Natural killer cell (primary cell): ENCODE measurements around the gene NLRP1. TPM values are rescaled to one million over a fixed set of nuclear protein-coding genes. Genes with fewer than 3 reads are reported as not detected.

Source experiments
- ATAC-seq, 3 donors: fragments of 150-1000 bp in 2 of 3; fragments of 200-7000 bp in 1 of 3; cut with Tn5 transposase; 1 replicate in 1 of 3; 2 replicates in 2 of 3; pipeline ENCODE4 v1.10.0; 2021; ENCODE audit warnings: mild to moderate bottlenecking in 2 of 3, moderate library complexity in 2 of 3
- DNase-seq, 2 donors: peaks; one replicate each; pipeline versions ENCODE4 v3.0.0 to v3.0.0-alpha.2; 2013 to 2021; ENCODE audit warnings: mixed read lengths in 1 of 2
- H3K27ac ChIP-seq: one replicate; pipeline ENCODE4 v1.5.1; 2013; ENCODE audit warnings: mild to moderate bottlenecking, low read length
- H3K27me3 ChIP-seq: one replicate; pipeline ENCODE4 v1.6.1; 2013; ENCODE audit warnings: low read length; ENCODE audit not compliant: control insufficient read depth, insufficient read depth
- H3K36me3 ChIP-seq: one replicate; pipeline ENCODE4 v1.6.1; 2013; ENCODE audit warnings: low read length; ENCODE audit not compliant: control insufficient read depth, insufficient read depth
- H3K4me1 ChIP-seq: one replicate; pipeline ENCODE4 v1.6.1; 2013; ENCODE audit warnings: low read length; ENCODE audit not compliant: control insufficient read depth, insufficient read depth
- H3K4me3 ChIP-seq: one replicate; pipeline ENCODE4 v1.5.1; 2013; ENCODE audit warnings: low read length
- H3K9me3 ChIP-seq: one replicate; pipeline ENCODE4 v1.6.1; 2013; ENCODE audit warnings: low read length; ENCODE audit not compliant: control insufficient read depth, insufficient read depth
- H3K27ac Mint-ChIP-seq, 2 donors: one replicate each; pipeline ENCODE4 v1.8.0; 2022; ENCODE audit warnings: mild to moderate bottlenecking in 2 of 2, mixed read lengths in 2 of 2, moderate library complexity in 1 of 2
- H3K27me3 Mint-ChIP-seq, 2 donors: one replicate each; pipeline ENCODE4 v1.8.0; 2022; ENCODE audit warnings: low read depth in 2 of 2, mixed read lengths in 2 of 2
- H3K36me3 Mint-ChIP-seq: one replicate; pipeline ENCODE4 v1.8.0; 2022; ENCODE audit warnings: mixed read lengths
- H3K4me1 Mint-ChIP-seq, 2 donors: one replicate each; pipeline ENCODE4 v1.8.0; 2022; ENCODE audit warnings: mixed read lengths in 2 of 2
- H3K4me3 Mint-ChIP-seq: one replicate; pipeline ENCODE4 v1.8.0; 2022; ENCODE audit warnings: mild to moderate bottlenecking, moderate library complexity, mixed read lengths
- H3K9me3 Mint-ChIP-seq, 2 donors: one replicate each; pipeline ENCODE4 v1.8.0; 2022; ENCODE audit warnings: mixed read lengths in 2 of 2
- WGBS: methylation state at CpG from one replicate; pipeline ENCODE4 v1.1.7; 2013; ENCODE audit warnings: missing lambda C conversion rate; ENCODE audit not compliant: insufficient coverage; 5-methylcytosine and 5-hydroxymethylcytosine counted together
- intact Hi-C: fragments of 100-400 bp; cut with micrococcal nuclease; formaldehyde crosslinking; loops from one replicate; pipeline ENCODE4 v1.14.2; 2022
- total RNA-seq, 4 donors: library from RNA; stranded (reverse); fragments of 120-200 nt in 1 of 4; gene quantifications; one replicate each; pipeline versions ENCODE4 v1.2.3 to v1.2.4, GENCODE V29; 2013 to 2022
- TF ChIP-seq, protein P1 (sequence below): fragments of 200-600 bp; IDR thresholded peaks from one replicate; pipeline ENCODE4 v1.8.0; 2022; ENCODE audit warnings: antibody characterized with exemption

NLRP1 gene
- total RNA-seq, 3 donors from 2014 or later (not counting 1 experiment from before 2014, with no cell fraction given) = 206 to 237 (median 209) TPM

DNA sequence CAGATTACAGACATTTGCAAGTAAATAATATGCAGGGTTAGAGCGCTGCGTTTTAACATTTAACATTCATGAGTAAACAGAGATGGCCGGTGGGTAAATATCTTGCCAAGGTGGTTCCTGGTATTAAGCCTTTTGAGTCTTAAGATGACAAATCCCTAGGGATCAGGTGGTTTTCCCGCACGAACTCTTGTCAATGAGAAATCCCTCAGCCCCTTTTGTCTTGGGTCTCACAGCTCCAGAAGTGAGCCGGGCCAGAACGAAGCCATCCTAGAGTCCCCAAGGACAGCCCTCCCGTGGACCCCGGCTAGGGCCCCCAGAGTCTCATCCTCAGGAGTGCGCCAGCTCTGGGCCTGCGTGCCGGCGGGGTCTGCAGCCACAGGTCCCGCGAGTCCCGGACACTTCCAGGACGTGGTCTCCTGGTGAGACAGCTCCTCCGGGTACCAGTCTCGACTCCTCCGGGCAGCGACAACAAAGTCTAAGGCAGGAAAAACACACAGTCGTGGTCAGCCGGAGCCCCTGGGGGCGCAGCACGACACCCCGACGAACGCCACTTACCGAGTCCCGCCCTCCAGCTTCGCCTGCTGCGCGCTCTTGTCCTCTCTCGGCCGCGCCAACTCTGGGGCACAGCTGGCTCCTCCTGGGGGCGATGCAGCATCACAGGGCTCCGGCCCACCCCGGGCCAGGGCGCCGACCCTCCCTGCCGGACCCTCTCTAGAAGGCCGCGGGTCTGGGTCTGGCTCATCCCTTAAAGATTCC lies 84.7 kb downstream of the NLRP1 start:
- no peak overlapping the region for H3K4me3 ChIP-seq
- no peak overlapping the region for H3K27ac ChIP-seq
- peak overlapping the region in 1 of 2 donors; percentile 68 for H3K27ac Mint-ChIP-seq
- H3K9me3 Mint-ChIP-seq = no peaks in the 10 kb centered on the region
- H3K36me3 ChIP-seq = no peaks in the 10 kb centered on the region
- H3K36me3 Mint-ChIP-seq = no peaks in the 10 kb centered on the region
- ATAC-seq (no peak), DNase-seq (peak in 1 of 2 donors; percentile 29)
- no peaks in the 10 kb centered on the region for H3K27me3 Mint-ChIP-seq
- peaks cover 18% of the 10 kb centered on the region for H3K4me1 ChIP-seq
- WGBS = 78% methylated on average over 44 of the region's 44 CpGs
- no peaks in the 10 kb centered on the region for H3K27me3 ChIP-seq
- TF ChIP-seq, protein P1, sequence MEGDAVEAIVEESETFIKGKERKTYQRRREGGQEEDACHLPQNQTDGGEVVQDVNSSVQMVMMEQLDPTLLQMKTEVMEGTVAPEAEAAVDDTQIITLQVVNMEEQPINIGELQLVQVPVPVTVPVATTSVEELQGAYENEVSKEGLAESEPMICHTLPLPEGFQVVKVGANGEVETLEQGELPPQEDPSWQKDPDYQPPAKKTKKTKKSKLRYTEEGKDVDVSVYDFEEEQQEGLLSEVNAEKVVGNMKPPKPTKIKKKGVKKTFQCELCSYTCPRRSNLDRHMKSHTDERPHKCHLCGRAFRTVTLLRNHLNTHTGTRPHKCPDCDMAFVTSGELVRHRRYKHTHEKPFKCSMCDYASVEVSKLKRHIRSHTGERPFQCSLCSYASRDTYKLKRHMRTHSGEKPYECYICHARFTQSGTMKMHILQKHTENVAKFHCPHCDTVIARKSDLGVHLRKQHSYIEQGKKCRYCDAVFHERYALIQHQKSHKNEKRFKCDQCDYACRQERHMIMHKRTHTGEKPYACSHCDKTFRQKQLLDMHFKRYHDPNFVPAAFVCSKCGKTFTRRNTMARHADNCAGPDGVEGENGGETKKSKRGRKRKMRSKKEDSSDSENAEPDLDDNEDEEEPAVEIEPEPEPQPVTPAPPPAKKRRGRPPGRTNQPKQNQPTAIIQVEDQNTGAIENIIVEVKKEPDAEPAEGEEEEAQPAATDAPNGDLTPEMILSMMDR = no peak
- H3K4me3 Mint-ChIP-seq = peak overlapping the region; percentile 96
- H3K9me3 ChIP-seq = no peaks in the 10 kb centered on the region
- intact Hi-C loops = no loop called here
- peaks cover 13 to 20% of the 10 kb centered on the region in 2 donors for H3K4me1 Mint-ChIP-seq

DNA sequence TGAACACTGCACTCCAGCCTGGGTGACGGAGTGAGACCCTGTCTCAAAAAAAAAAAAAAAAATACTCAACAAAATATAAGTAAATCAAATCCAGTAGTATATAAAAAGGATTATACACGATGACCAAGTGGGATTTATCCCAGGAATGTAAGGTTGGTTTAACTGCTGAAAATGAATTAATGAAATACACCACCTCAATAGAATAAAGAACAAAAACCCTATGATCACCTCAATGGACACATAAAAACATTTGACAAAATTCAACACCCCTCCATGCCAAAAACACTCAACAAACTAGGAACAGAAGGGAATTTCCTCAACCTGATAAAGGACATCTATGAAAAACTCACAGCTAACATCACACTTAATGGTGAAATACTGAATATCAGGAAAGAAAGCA lies 91.3 kb downstream of the NLRP1 start:
- peaks cover 24% of the 10 kb centered on the region for H3K36me3 ChIP-seq
- Mint-ChIP-seq H3K4me1 (peaks cover 5% of the 10 kb centered on the region in 2 donors), H3K36me3 (no peaks in the 10 kb centered on the region), H3K27ac (no peak overlapping the region), H3K27me3 (no peaks in the 10 kb centered on the region), H3K9me3 (no peaks in the 10 kb centered on the region), H3K4me3 (no peak overlapping the region)
- no peak overlapping the region for H3K4me3 ChIP-seq
- no peak for DNase-seq
- no peak overlapping the region for H3K27ac ChIP-seq
- H3K27me3 ChIP-seq = no peaks in the 10 kb centered on the region
- WGBS = no CpG with 5 or more reads among the region's 2 CpGs
- ATAC-seq = no peak
- no peaks in the 10 kb centered on the region for H3K9me3 ChIP-seq
- TF ChIP-seq, protein P1 = no peak
- intact Hi-C loops = no loop called here
- no peaks in the 10 kb centered on the region for H3K4me1 ChIP-seq

DNA sequence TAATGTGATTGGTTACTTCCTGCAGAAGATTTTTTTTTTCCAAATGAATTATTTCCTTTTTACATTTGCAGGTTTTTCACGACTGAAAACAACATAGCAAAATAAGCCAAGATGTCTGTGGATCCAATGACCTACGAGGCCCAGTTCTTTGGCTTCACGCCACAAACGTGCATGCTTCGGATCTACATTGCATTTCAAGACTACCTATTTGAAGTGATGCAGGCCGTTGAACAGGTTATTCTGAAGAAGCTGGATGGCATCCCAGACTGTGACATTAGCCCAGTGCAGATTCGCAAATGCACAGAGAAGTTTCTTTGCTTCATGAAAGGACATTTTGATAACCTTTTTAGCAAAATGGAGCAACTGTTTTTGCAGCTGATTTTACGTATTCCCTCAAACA lies 95.6 kb downstream of the NLRP1 start:
- H3K4me1 Mint-ChIP-seq = peaks cover 23 to 37% of the 10 kb centered on the region in 2 donors
- intact Hi-C loops = no loop called here
- H3K4me1 ChIP-seq = peaks cover 16% of the 10 kb centered on the region

More for the DNA sequence above, 95.6 kb downstream of the NLRP1 start:
- DNase-seq (no peak), ATAC-seq (no peak)
- Histone ChIP-seq H3K27me3 (no peaks in the 10 kb centered on the region), H3K36me3 (peaks cover 30% of the 10 kb centered on the region), H3K4me3 (no peak overlapping the region), H3K27ac (no peak overlapping the region), H3K9me3 (no peaks in the 10 kb centered on the region)
- Mint-ChIP-seq H3K27me3 (no peaks in the 10 kb centered on the region), H3K9me3 (no peaks in the 10 kb centered on the region), H3K27ac (peak overlapping the region in 1 of 2 donors; percentile 95), H3K4me3 (peak overlapping the region; percentile 40), H3K36me3 (no peaks in the 10 kb centered on the region)
- TF ChIP-seq, protein P1 = no peak
- 96% methylated on average over 8 of the region's 8 CpGs for WGBS
